ENCODE data around the gene MEF2A. TPM values are rescaled to one million over a fixed set of nuclear protein-coding genes. Genes with fewer than 3 reads are reported as not detected.
A peak's percentile ranks its signal among the peaks of the same experiment; 100 is the strongest.

Gene MEF2A
- total and polyA plus RNA-seq, 9 of the 15 experiments (the other 6 are each of a cell fraction or from before 2014, with no cell fraction given), result 1.6 to 18.7 (median 8.7) TPM

DNA sequence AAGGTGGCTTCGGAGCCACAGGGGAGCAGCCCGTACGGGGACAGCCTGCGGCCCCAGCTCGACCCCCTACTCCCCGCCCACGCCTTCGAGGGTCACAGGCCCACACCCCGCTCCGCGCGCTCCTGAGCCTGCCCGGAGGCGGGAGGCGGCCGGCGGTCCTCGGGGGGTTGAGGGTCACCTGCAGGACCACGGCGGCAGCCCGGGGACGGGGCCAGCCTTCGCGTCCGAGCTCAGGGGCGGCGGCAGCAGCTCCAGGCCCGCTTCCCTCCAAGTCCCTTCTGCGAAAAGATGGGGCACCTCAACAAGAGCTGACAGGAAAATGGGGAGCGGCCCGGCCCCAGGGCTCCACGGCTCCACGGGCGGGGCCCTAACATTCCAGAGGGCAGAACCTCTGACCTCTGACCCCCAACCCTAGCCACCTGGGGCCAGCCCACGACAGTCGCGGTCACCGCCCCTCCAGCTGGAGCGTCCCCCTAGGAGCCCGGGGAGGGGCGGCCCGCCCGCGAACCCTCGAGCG, 167.0 kb downstream of the MEF2A start:
- Histone ChIP-seq H4K20me1 (replicated peaks; ENCODE audit: control insufficient read depth, insufficient read depth, low read length) (no peaks in the 10 kb centered on the region), H3K4me1 (replicated peaks in 1 of 2; ENCODE audit: control insufficient read depth in 2 of 2, insufficient read depth in 2 of 2, low read length in 2 of 2) (peaks cover 0 to 19% of the 10 kb centered on the region in 2 experiments; a peak in 3 of 5 replicates), H3K9me1 (ENCODE audit: control insufficient read depth, insufficient read depth, low read length) (no peaks in the 10 kb centered on the region), H3K9ac (ENCODE audit: insufficient read depth in 1 of 2, low read depth in 2 of 2, low read length in 2 of 2) (peak overlapping the region; percentile 38 to 85; a peak in 3 of 4 replicates), H2AFZ (ENCODE audit: low read depth, low read length) (peak overlapping the region; percentile 51; the same call in 1 of the 2 replicates), H3K79me2 (ENCODE audit: control insufficient read depth, insufficient read depth, low read length) (no peaks in the 10 kb centered on the region), H3K4me2 (ENCODE audit: insufficient read depth, low read length) (peak overlapping the region; percentile 49), H3K4me3 (peak overlapping the region; percentile 43), H3K9me3 (replicated peaks; ENCODE audit: control insufficient read depth, insufficient read depth, low read depth, low read length) (no peaks in the 10 kb centered on the region), H3K36me3 (ENCODE audit: control insufficient read depth, insufficient read depth, low read length) (no peaks in the 10 kb centered on the region), H3K27ac (ENCODE audit: extremely low read depth, low read depth, low read length) (no peak overlapping the region), H3K27me3 (ENCODE audit: control insufficient read depth in 2 of 2, insufficient read depth in 2 of 2, low read length in 2 of 2) (peaks cover 0 to 8% of the 10 kb centered on the region in 2 experiments; a peak in 1 of 5 replicates)
- 26% methylated on average over 21 of the region's 46 CpGs for WGBS (ENCODE audit: insufficient coverage, low coverage, missing lambda C conversion rate)
- no TSS peak for BruUV-seq (replicated peaks)
- ATAC-seq (peak; percentile 62), DNase-seq (ENCODE audit: extremely low read depth in 1 of 4, low spot score in 3 of 4) (peak; percentile 29 to 60 (median 52)), FAIRE-seq (no peak)
- POLR2A ChIA-PET, result interaction anchor here (0.5 to 1.0 kb wide), 5 partner anchors 9 to 292 kb away, joined by 3 read pairs; partner anchors contain the start of gene MEF2A
- CTCF ChIA-PET (ENCODE audit: low intra/inter-chr PET ratio), result no interaction called here
- intact Hi-C loops (cut with micrococcal nuclease) (no loop called here), in situ Hi-C loops (cut with MboI) (loop anchor here (25.0 kb wide), 1 partner anchor 446 kb away; no protein-coding TSS in a partner anchor)
- TF ChIP-seq, protein P1, sequence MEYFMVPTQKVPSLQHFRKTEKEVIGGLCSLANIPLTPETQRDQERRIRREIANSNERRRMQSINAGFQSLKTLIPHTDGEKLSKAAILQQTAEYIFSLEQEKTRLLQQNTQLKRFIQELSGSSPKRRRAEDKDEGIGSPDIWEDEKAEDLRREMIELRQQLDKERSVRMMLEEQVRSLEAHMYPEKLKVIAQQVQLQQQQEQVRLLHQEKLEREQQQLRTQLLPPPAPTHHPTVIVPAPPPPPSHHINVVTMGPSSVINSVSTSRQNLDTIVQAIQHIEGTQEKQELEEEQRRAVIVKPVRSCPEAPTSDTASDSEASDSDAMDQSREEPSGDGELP (CRISPR knock-in tag; IDR thresholded peaks at IDR 0.05; ENCODE audit: borderline replicate concordance), result peak; percentile 57; the same call in 1 of the 2 replicates
- peak; percentile 47; the same call in 1 of the 2 replicates for TF ChIP-seq EGR1 (conservative IDR thresholded peaks at IDR 0.05)
- TF ChIP-seq KDM4B (IDR thresholded peaks at IDR 0.05; ENCODE audit: borderline replicate concordance in 2 of 2, low read depth in 1 of 2), result no peak
- TF ChIP-seq ZNF41 (CRISPR knock-in tag; conservative IDR thresholded peaks at IDR 0.05), result no peak
- TF ChIP-seq, protein P2, sequence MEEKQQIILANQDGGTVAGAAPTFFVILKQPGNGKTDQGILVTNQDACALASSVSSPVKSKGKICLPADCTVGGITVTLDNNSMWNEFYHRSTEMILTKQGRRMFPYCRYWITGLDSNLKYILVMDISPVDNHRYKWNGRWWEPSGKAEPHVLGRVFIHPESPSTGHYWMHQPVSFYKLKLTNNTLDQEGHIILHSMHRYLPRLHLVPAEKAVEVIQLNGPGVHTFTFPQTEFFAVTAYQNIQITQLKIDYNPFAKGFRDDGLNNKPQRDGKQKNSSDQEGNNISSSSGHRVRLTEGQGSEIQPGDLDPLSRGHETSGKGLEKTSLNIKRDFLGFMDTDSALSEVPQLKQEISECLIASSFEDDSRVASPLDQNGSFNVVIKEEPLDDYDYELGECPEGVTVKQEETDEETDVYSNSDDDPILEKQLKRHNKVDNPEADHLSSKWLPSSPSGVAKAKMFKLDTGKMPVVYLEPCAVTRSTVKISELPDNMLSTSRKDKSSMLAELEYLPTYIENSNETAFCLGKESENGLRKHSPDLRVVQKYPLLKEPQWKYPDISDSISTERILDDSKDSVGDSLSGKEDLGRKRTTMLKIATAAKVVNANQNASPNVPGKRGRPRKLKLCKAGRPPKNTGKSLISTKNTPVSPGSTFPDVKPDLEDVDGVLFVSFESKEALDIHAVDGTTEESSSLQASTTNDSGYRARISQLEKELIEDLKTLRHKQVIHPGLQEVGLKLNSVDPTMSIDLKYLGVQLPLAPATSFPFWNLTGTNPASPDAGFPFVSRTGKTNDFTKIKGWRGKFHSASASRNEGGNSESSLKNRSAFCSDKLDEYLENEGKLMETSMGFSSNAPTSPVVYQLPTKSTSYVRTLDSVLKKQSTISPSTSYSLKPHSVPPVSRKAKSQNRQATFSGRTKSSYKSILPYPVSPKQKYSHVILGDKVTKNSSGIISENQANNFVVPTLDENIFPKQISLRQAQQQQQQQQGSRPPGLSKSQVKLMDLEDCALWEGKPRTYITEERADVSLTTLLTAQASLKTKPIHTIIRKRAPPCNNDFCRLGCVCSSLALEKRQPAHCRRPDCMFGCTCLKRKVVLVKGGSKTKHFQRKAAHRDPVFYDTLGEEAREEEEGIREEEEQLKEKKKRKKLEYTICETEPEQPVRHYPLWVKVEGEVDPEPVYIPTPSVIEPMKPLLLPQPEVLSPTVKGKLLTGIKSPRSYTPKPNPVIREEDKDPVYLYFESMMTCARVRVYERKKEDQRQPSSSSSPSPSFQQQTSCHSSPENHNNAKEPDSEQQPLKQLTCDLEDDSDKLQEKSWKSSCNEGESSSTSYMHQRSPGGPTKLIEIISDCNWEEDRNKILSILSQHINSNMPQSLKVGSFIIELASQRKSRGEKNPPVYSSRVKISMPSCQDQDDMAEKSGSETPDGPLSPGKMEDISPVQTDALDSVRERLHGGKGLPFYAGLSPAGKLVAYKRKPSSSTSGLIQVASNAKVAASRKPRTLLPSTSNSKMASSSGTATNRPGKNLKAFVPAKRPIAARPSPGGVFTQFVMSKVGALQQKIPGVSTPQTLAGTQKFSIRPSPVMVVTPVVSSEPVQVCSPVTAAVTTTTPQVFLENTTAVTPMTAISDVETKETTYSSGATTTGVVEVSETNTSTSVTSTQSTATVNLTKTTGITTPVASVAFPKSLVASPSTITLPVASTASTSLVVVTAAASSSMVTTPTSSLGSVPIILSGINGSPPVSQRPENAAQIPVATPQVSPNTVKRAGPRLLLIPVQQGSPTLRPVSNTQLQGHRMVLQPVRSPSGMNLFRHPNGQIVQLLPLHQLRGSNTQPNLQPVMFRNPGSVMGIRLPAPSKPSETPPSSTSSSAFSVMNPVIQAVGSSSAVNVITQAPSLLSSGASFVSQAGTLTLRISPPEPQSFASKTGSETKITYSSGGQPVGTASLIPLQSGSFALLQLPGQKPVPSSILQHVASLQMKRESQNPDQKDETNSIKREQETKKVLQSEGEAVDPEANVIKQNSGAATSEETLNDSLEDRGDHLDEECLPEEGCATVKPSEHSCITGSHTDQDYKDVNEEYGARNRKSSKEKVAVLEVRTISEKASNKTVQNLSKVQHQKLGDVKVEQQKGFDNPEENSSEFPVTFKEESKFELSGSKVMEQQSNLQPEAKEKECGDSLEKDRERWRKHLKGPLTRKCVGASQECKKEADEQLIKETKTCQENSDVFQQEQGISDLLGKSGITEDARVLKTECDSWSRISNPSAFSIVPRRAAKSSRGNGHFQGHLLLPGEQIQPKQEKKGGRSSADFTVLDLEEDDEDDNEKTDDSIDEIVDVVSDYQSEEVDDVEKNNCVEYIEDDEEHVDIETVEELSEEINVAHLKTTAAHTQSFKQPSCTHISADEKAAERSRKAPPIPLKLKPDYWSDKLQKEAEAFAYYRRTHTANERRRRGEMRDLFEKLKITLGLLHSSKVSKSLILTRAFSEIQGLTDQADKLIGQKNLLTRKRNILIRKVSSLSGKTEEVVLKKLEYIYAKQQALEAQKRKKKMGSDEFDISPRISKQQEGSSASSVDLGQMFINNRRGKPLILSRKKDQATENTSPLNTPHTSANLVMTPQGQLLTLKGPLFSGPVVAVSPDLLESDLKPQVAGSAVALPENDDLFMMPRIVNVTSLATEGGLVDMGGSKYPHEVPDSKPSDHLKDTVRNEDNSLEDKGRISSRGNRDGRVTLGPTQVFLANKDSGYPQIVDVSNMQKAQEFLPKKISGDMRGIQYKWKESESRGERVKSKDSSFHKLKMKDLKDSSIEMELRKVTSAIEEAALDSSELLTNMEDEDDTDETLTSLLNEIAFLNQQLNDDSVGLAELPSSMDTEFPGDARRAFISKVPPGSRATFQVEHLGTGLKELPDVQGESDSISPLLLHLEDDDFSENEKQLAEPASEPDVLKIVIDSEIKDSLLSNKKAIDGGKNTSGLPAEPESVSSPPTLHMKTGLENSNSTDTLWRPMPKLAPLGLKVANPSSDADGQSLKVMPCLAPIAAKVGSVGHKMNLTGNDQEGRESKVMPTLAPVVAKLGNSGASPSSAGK (IDR thresholded peaks at IDR 0.05), result peak; percentile 34; the same call in 1 of the 2 replicates
- peak; percentile 90 for TF ChIP-seq NR2C1 (IDR thresholded peaks at IDR 0.05)
- TF ChIP-seq NR2C1 (tag; IDR thresholded peaks at IDR 0.05), result peak; percentile 94
- TF ChIP-seq RNF2 (IDR thresholded peaks at IDR 0.05), result no peak
- TF ChIP-seq KDM5B (IDR thresholded peaks at IDR 0.05; ENCODE audit: insufficient replicate concordance, low read depth, low read length), result peak; percentile 27

Measured in K562 (cell line).